Neural progenitor cell (in vitro differentiated cells): Measurements from ENCODE around the gene SYNGR3. TPM values are rescaled to one million over a fixed set of nuclear protein-coding genes. Genes with fewer than 3 reads are reported as not detected.

ENCODE experiments used
- DNase-seq: peaks from one replicate; pipeline ENCODE4 v3.0.0-alpha.2; 2016; ENCODE audit warnings: low spot score
- H2AFZ ChIP-seq: fragments of 200-600 bp; sonication (generic); replicated peaks from 2 replicates; pipeline ENCODE4 v1.6.1; 2016; ENCODE audit warnings: antibody characterized with exemption
- H3F3A ChIP-seq: fragments of 200-600 bp; sonication (generic); 2 replicates; pipeline ENCODE4 v1.6.1; 2016; ENCODE audit warnings: antibody characterized with exemption, low read depth
- H3K27ac ChIP-seq: fragments of 200-600 bp; sonication (generic); 2 replicates; pipeline ENCODE4 v1.5.1; 2016; ENCODE audit warnings: mild to moderate bottlenecking
- H3K27me3 ChIP-seq: fragments of 200-600 bp; sonication (generic); 2 replicates; pipeline ENCODE4 v1.6.1; 2016; ENCODE audit warnings: mild to moderate bottlenecking, moderate library complexity
- H3K36me3 ChIP-seq: fragments of 200-600 bp; sonication (generic); 2 replicates; pipeline ENCODE4 v1.5.1; 2016
- H3K4me1 ChIP-seq: fragments of 200-600 bp; sonication (generic); 2 replicates; pipeline ENCODE4 v1.6.1; 2016; ENCODE audit warnings: mixed run types
- H3K4me2 ChIP-seq: fragments of 200-600 bp; sonication (generic); 2 replicates; pipeline ENCODE4 v1.6.1; 2016
- H3K4me3 ChIP-seq: fragments of 200-600 bp; sonication (generic); 2 replicates; pipeline ENCODE4 v1.5.1; 2016
- H3K79me2 ChIP-seq: fragments of 200-600 bp; sonication (generic); 2 replicates; pipeline ENCODE4 v1.6.1; 2016; ENCODE audit warnings: low read depth
- H3K9ac ChIP-seq: fragments of 200-600 bp; sonication (generic); 2 replicates; pipeline ENCODE4 v1.6.1; 2016
- H3K9me3 ChIP-seq: fragments of 200-600 bp; sonication (generic); 2 replicates; pipeline ENCODE4 v1.5.1; 2016; ENCODE audit warnings: low read depth
- H4K20me1 ChIP-seq: fragments of 200-600 bp; sonication (generic); 2 replicates; pipeline ENCODE4 v1.6.1; 2016; ENCODE audit warnings: low read depth
- H3K27ac Mint-ChIP-seq: 3 replicates; pipeline ENCODE4 v1.8.0; 2021; ENCODE audit warnings: mixed read lengths
- H3K27me3 Mint-ChIP-seq: 2 replicates; pipeline ENCODE4 v1.8.0; 2022; ENCODE audit warnings: low read depth, mild to moderate bottlenecking, inconsistent platforms, moderate library complexity, mixed read lengths; ENCODE audit not compliant: insufficient read depth
- H3K36me3 Mint-ChIP-seq: 3 replicates; pipeline ENCODE4 v1.8.0; 2021; ENCODE audit warnings: mixed read lengths
- H3K4me1 Mint-ChIP-seq: 3 replicates; pipeline ENCODE4 v1.8.0; 2021; ENCODE audit warnings: mixed read lengths
- H3K4me3 Mint-ChIP-seq: 3 replicates; pipeline ENCODE4 v1.8.0; 2021; ENCODE audit warnings: mild to moderate bottlenecking, moderate library complexity, mixed read lengths
- H3K9me3 Mint-ChIP-seq: 3 replicates; pipeline ENCODE4 v1.8.0; 2020; ENCODE audit warnings: mixed read lengths
- EZH2 ChIP-seq: fragments of 200-600 bp; sonication (generic); IDR thresholded peaks from 2 replicates; pipeline ENCODE4 v1.6.1; 2017; ENCODE audit warnings: antibody characterized with exemption, mild to moderate bottlenecking, moderate library complexity
- EZH2phosphoT487 ChIP-seq: fragments of 200-600 bp; sonication (generic); IDR thresholded peaks from 2 replicates; pipeline ENCODE4 v1.6.1; 2017; ENCODE audit warnings: antibody characterized with exemption
- total RNA-seq: library from RNA; depleted of rRNA; stranded (reverse); fragments of >200 nt; gene quantifications from 2 replicates; pipeline ENCODE4 v1.2.3, GENCODE V29; 2015; ENCODE audit warnings: low replicate concordance
- TF ChIP-seq, protein P1 (sequence below): fragments of 200-600 bp; sonication (generic); IDR thresholded peaks from 2 replicates; pipeline ENCODE4 v1.5.1; 2017; ENCODE audit warnings: antibody characterized with exemption, mild to moderate bottlenecking

SYNGR3 gene
- total RNA-seq, 1 donor from 2014 or later, result 4.4 TPM

DNA sequence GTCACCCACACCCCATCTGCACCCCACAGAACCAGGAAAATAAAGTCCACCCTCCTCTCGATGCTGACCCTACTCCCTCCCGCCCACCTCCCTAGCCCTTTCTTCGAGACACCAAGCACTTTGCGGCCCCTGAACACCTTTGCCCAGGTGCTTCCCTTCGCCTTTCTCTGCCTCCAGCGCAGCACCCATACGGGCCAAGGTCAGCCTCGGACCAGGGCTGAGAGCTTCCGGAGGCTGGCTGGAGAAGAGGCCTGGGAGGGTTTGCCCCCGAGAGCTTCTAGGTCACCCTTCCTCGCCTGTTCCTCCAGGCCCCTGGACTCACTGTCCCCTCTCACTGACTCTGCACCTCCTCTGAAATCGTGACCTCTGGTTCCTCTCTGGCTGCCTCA lies 34.3 kb downstream of the SYNGR3 start:
- no peak for TF ChIP-seq EZH2
- no peak for TF ChIP-seq EZH2phosphoT487
- TF ChIP-seq, protein P1, sequence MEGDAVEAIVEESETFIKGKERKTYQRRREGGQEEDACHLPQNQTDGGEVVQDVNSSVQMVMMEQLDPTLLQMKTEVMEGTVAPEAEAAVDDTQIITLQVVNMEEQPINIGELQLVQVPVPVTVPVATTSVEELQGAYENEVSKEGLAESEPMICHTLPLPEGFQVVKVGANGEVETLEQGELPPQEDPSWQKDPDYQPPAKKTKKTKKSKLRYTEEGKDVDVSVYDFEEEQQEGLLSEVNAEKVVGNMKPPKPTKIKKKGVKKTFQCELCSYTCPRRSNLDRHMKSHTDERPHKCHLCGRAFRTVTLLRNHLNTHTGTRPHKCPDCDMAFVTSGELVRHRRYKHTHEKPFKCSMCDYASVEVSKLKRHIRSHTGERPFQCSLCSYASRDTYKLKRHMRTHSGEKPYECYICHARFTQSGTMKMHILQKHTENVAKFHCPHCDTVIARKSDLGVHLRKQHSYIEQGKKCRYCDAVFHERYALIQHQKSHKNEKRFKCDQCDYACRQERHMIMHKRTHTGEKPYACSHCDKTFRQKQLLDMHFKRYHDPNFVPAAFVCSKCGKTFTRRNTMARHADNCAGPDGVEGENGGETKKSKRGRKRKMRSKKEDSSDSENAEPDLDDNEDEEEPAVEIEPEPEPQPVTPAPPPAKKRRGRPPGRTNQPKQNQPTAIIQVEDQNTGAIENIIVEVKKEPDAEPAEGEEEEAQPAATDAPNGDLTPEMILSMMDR, result no peak
- Histone ChIP-seq H3K9me3 (no peaks in the 10 kb centered on the region), H3K9ac (no peak overlapping the region), H3K27ac (no peak overlapping the region), H2AFZ (no peak overlapping the region), H4K20me1 (peaks cover 5% of the 10 kb centered on the region), H3K4me1 (peaks cover 19% of the 10 kb centered on the region), H3K4me3 (no peak overlapping the region), H3K27me3 (peaks cover 95% of the 10 kb centered on the region), H3K4me2 (no peak overlapping the region), H3F3A (peaks cover 17% of the 10 kb centered on the region), H3K79me2 (no peaks in the 10 kb centered on the region), H3K36me3 (no peaks in the 10 kb centered on the region)
- H3K4me3 Mint-ChIP-seq, result peak overlapping the region; percentile 41
- H3K36me3 Mint-ChIP-seq, result no peaks in the 10 kb centered on the region
- no peak for DNase-seq
- H3K27me3 Mint-ChIP-seq, result peaks cover 36% of the 10 kb centered on the region
- peak overlapping the region; percentile 30 for H3K27ac Mint-ChIP-seq
- H3K9me3 Mint-ChIP-seq, result no peaks in the 10 kb centered on the region
- H3K4me1 Mint-ChIP-seq, result peaks cover 22% of the 10 kb centered on the region

DNA sequence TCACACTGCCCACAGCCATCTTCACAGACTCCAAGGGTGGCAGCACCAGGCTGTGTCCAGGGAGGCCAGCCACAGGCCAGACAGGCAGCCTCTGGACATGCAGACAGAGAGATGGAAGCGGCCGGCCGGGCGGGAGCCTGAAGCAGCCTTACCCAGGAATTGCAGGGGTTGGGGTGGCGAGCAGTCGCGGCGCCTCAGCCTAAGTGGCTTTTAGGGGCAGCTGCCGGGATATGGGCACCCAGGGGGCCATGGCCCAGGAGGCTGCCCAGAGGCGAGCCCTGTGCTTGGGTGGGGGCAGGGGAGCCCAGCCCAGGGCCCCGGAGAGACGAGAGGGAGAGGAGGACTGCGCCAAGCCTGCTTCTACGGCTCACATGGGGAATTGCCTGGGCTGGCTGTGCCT lies 35.5 kb downstream of the SYNGR3 start:
- Histone ChIP-seq H3K4me2 (no peak overlapping the region), H3F3A (peaks cover 13% of the 10 kb centered on the region), H3K4me3 (no peak overlapping the region), H2AFZ (no peak overlapping the region), H3K79me2 (no peaks in the 10 kb centered on the region), H3K9me3 (no peaks in the 10 kb centered on the region), H3K27me3 (peaks cover 83% of the 10 kb centered on the region), H4K20me1 (peaks cover 5% of the 10 kb centered on the region), H3K36me3 (no peaks in the 10 kb centered on the region), H3K27ac (no peak overlapping the region), H3K4me1 (peaks cover 15% of the 10 kb centered on the region), H3K9ac (no peak overlapping the region)
- Mint-ChIP-seq H3K36me3 (no peaks in the 10 kb centered on the region), H3K27ac (no peak overlapping the region), H3K9me3 (no peaks in the 10 kb centered on the region), H3K4me3 (peak overlapping the region; percentile 80), H3K4me1 (peaks cover 22% of the 10 kb centered on the region), H3K27me3 (peaks cover 34% of the 10 kb centered on the region)
- TF ChIP-seq EZH2phosphoT487 (no peak), EZH2 (no peak)
- TF ChIP-seq, protein P1, result no peak
- no peak for DNase-seq

DNA sequence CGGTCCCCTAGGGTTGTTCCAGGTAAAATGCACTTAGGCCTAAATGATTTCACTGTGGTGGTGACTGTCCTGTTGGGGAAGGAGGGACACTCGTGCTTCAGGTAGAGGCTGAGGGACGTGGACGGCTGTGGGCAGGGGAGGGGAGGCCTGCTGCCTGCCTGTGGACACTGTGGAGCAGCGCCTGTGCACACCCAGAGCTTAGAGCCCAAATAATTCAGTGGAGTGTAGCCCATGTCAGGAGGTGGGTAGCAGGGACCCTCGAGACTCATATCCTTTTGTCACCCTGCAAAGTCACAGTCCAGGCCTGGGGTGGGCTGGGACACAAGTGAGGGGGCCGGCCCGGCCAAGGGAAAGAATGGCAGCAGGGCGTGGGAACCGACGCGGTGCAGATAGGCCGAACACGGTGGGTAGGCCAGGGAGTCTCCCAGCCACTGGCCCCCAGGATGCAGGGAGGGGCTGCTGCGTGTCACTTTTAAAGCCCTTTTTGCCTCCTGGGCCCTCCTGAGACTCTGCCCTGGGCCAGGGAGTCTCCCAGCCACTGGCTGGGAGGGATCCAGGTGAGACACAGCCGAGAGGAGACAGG lies 36.2 kb downstream of the SYNGR3 start:
- H3K36me3 ChIP-seq, result no peaks in the 10 kb centered on the region
- H3K4me1 Mint-ChIP-seq, result peaks cover 18% of the 10 kb centered on the region
- H3K9ac ChIP-seq, result no peak overlapping the region
- TF ChIP-seq, protein P1, result no peak
- TF ChIP-seq EZH2phosphoT487 (no peak), EZH2 (no peak)
- no peak overlapping the region for H3K27ac Mint-ChIP-seq
- H3K27me3 Mint-ChIP-seq, result peaks cover 27% of the 10 kb centered on the region
- peak overlapping the region; percentile 67 for H3K4me2 ChIP-seq
- peaks cover 5% of the 10 kb centered on the region for H4K20me1 ChIP-seq
- H3K9me3 ChIP-seq, result no peaks in the 10 kb centered on the region
- peaks cover 76% of the 10 kb centered on the region for H3K27me3 ChIP-seq
- DNase-seq, result no peak
- H3K4me3 ChIP-seq, result no peak overlapping the region
- H3K4me3 Mint-ChIP-seq, result peak overlapping the region; percentile 80
- H3K36me3 Mint-ChIP-seq, result no peaks in the 10 kb centered on the region
- H3K27ac ChIP-seq, result no peak overlapping the region
- no peak overlapping the region for H2AFZ ChIP-seq
- H3F3A ChIP-seq, result peaks cover 13% of the 10 kb centered on the region
- H3K4me1 ChIP-seq, result peaks cover 10% of the 10 kb centered on the region
- H3K79me2 ChIP-seq, result no peaks in the 10 kb centered on the region
- no peaks in the 10 kb centered on the region for H3K9me3 Mint-ChIP-seq
